H1 (cell line): ENCODE measurements around the gene FOXI1. TPM values are rescaled to one million over a fixed set of nuclear protein-coding genes. Genes with fewer than 3 reads are reported as not detected.

Experiments
- CTCF ChIA-PET: fragments of 300-600 bp; sonication (Branson Sonifier 250); formaldehyde crosslinking; loops from one replicate; lab custom pipeline; 2021; ENCODE audit not compliant: partially characterized antibody; lab: Charles Lee
- POLR2A ChIA-PET: fragments of 300-600 bp; sonication (Branson Sonifier 250); formaldehyde crosslinking; loops from one replicate; lab custom pipeline; 2021; ENCODE audit warnings: inconsistent platforms; ENCODE audit not compliant: partially characterized antibody; lab: Charles Lee
- DNase-seq, 2 experiments: peaks; one replicate each; pipeline versions ENCODE4 v3.0.0 to v3.0.0-alpha.2; 2010 to 2022; ENCODE audit warnings: low spot score in 2 of 2, low read depth in 1 of 2, mixed read lengths in 1 of 2
- FAIRE-seq: peaks from 2 replicates; lab custom pipeline; 2011; peaks lifted over from hg19 to GRCh38; lab: Jason Lieb, UNC
- H2AFZ ChIP-seq: 2 replicates; pipeline ENCODE4 v1.8.1; 2012; ENCODE audit warnings: low read length, inconsistent platforms
- H2AK5ac ChIP-seq: 2 replicates; pipeline ENCODE4 v1.6.1; 2013; ENCODE audit warnings: low read depth, low read length
- H2BK120ac ChIP-seq: replicated peaks from 2 replicates; pipeline ENCODE3; 2013; ENCODE audit warnings: low read depth, low read length, inconsistent platforms
- H2BK12ac ChIP-seq: 2 replicates; pipeline ENCODE4 v1.6.1; 2013; ENCODE audit warnings: low read depth, low read length
- H2BK15ac ChIP-seq: 2 replicates; pipeline ENCODE4 v1.6.1; 2013; ENCODE audit warnings: low read length
- H2BK20ac ChIP-seq: 2 replicates; pipeline ENCODE4 v1.6.1; 2013; ENCODE audit warnings: low read length
- H2BK5ac ChIP-seq: 2 replicates; pipeline ENCODE4 v1.6.1; 2013; ENCODE audit warnings: low read depth, low read length
- H3K14ac ChIP-seq: 2 replicates; pipeline ENCODE4 v1.6.1; 2013; ENCODE audit warnings: inconsistent platforms; ENCODE audit not compliant: insufficient read length
- H3K18ac ChIP-seq: 2 replicates; pipeline ENCODE4 v1.6.1; 2013; ENCODE audit warnings: low read length; ENCODE audit errors: extremely low read depth
- H3K23ac ChIP-seq: 2 replicates; pipeline ENCODE4 v1.6.1; 2013; ENCODE audit warnings: inconsistent platforms; ENCODE audit not compliant: insufficient read length
- H3K23me2 ChIP-seq: 2 replicates; pipeline ENCODE4 v1.6.1; 2013; ENCODE audit warnings: low read depth, low read length
- H3K27ac ChIP-seq: 2 replicates; pipeline ENCODE4 v1.6.1; 2011; ENCODE audit warnings: low read depth, low read length, inconsistent platforms
- H3K27me3 ChIP-seq, 4 experiments: replicated peaks in 1 of 4; 1 replicate in 1 of 4; 2 replicates in 3 of 4; pipeline versions ENCODE4 v1.6.1 to v1.8.1; 2011 to 2013; ENCODE audit warnings: low read length in 3 of 4, mild to moderate bottlenecking in 3 of 4, inconsistent platforms in 2 of 4, mixed read lengths in 2 of 4, moderate library complexity in 1 of 4; ENCODE audit not compliant: control insufficient read depth in 3 of 4, insufficient read depth in 3 of 4; ENCODE audit errors: extremely low read depth in 1 of 4
- H3K36me3 ChIP-seq, 4 experiments: 2 replicates each; pipeline versions ENCODE4 v1.6.1 to v1.8.1; 2011 to 2013; ENCODE audit warnings: mild to moderate bottlenecking in 4 of 4, low read length in 3 of 4, moderate library complexity in 2 of 4, control low read depth in 1 of 4, inconsistent platforms in 1 of 4; ENCODE audit not compliant: insufficient read depth in 4 of 4, control insufficient read depth in 2 of 4
- H3K4ac ChIP-seq: replicated peaks from 2 replicates; pipeline ENCODE3; 2013; ENCODE audit warnings: low read length, low read depth, mixed read lengths, inconsistent platforms; ENCODE audit not compliant: insufficient read length
- H3K4me1 ChIP-seq, 4 experiments: replicated peaks in 1 of 4; 1 replicate in 1 of 4; 2 replicates in 3 of 4; pipeline versions ENCODE4 v1.6.1 to v1.8.1; 2011 to 2013; ENCODE audit warnings: low read length in 3 of 4, inconsistent platforms in 2 of 4, mixed read lengths in 1 of 4; ENCODE audit not compliant: insufficient read depth in 4 of 4, control insufficient read depth in 3 of 4
- H3K4me2 ChIP-seq, 2 experiments: 2 replicates each; pipeline versions ENCODE4 v1.6.1 to v1.8.1; 2011 to 2013; ENCODE audit warnings: low read depth in 2 of 2, low read length in 2 of 2, control low read depth in 1 of 2, inconsistent platforms in 1 of 2, mild to moderate bottlenecking in 1 of 2; ENCODE audit not compliant: insufficient read depth in 1 of 2
- H3K4me3 ChIP-seq, 4 experiments: fragments of 200-600, 300-600 bp in 1 of 4; sonication (generic), shearing (Covaris generic), sonication (Bioruptor Twin) in 1 of 4; 2 replicates each; pipeline versions ENCODE4 v1.5.1 to v1.8.1; 2011 to 2016; ENCODE audit warnings: low read length in 4 of 4, low read depth in 3 of 4, control low read depth in 2 of 4, inconsistent platforms in 2 of 4, mild to moderate bottlenecking in 2 of 4, mixed read lengths in 1 of 4, moderate library complexity in 1 of 4; ENCODE audit not compliant: insufficient read depth in 2 of 4; ENCODE audit errors: extremely low read depth in 1 of 4
- H3K56ac ChIP-seq: replicated peaks from 2 replicates; pipeline ENCODE3; 2013; ENCODE audit warnings: low read depth, mild to moderate bottlenecking, mixed read lengths, low read length, inconsistent platforms; ENCODE audit not compliant: insufficient read length
- H3K79me1 ChIP-seq: 2 replicates; pipeline ENCODE4 v1.6.1; 2013; ENCODE audit warnings: low read depth, low read length, control low read depth
- H3K79me2 ChIP-seq, 2 experiments: 2 replicates each; pipeline versions ENCODE4 v1.6.1 to v1.8.1; 2012 to 2013; ENCODE audit warnings: low read length in 2 of 2, mild to moderate bottlenecking in 2 of 2, inconsistent platforms in 1 of 2; ENCODE audit not compliant: insufficient read depth in 2 of 2, control insufficient read depth in 1 of 2
- H3K9ac ChIP-seq, 4 experiments: replicated peaks in 1 of 4; 1 replicate in 1 of 4; 2 replicates in 3 of 4; pipeline versions ENCODE4 v1.6.1 to v1.8.1; 2011 to 2013; ENCODE audit warnings: low read depth in 3 of 4, low read length in 3 of 4, control low read depth in 2 of 4, mild to moderate bottlenecking in 2 of 4, moderate library complexity in 2 of 4, inconsistent platforms in 1 of 4; ENCODE audit errors: extremely low read depth in 1 of 4
- H3K9me3 ChIP-seq, 2 experiments: 2 replicates each; pipeline versions ENCODE4 v1.6.1 to v1.8.1; 2012 to 2013; ENCODE audit warnings: mild to moderate bottlenecking in 2 of 2, moderate library complexity in 2 of 2, control low read depth in 1 of 2, inconsistent platforms in 1 of 2, low read depth in 1 of 2, low read length in 1 of 2, mixed read lengths in 1 of 2; ENCODE audit not compliant: insufficient read depth in 2 of 2
- H4K20me1 ChIP-seq, 2 experiments: replicated peaks in 1 of 2; 2 replicates each; pipeline versions ENCODE3 to v1.8.1; 2011 to 2013; ENCODE audit warnings: inconsistent platforms in 2 of 2, low read length in 2 of 2, mild to moderate bottlenecking in 1 of 2; ENCODE audit not compliant: insufficient read depth in 2 of 2, control insufficient read depth in 1 of 2
- H4K5ac ChIP-seq: 2 replicates; pipeline ENCODE4 v1.6.1; 2013; ENCODE audit warnings: low read length, low read depth, mixed read lengths, inconsistent platforms; ENCODE audit not compliant: insufficient read length
- H4K8ac ChIP-seq: 2 replicates; pipeline ENCODE4 v1.8.0; 2013; ENCODE audit warnings: mild to moderate bottlenecking, moderate library complexity, low read length, inconsistent platforms; ENCODE audit not compliant: insufficient read depth; ENCODE audit errors: extremely low read depth
- H4K91ac ChIP-seq: replicated peaks from 2 replicates; pipeline ENCODE3; 2013; ENCODE audit warnings: low read length, mixed read lengths, inconsistent platforms; ENCODE audit not compliant: insufficient read length
- BACH1 ChIP-seq: IDR thresholded peaks from 2 replicates; pipeline ENCODE4 v1.6.1; 2012; ENCODE audit warnings: low read length, improper control_type of control experiment
- HDAC2 ChIP-seq, 2 experiments: fragments of 300-600 bp in 1 of 2; sonication (generic) in 1 of 2; IDR thresholded peaks; 2 replicates each; pipeline ENCODE4 v1.6.1; 2011 to 2012; ENCODE audit warnings: low read depth in 2 of 2, low read length in 2 of 2, mild to moderate bottlenecking in 2 of 2, moderate library complexity in 2 of 2, borderline replicate concordance in 1 of 2, inconsistent platforms in 1 of 2
- RBBP5 ChIP-seq: IDR thresholded peaks from 2 replicates; pipeline ENCODE4 v1.7.1; 2012; ENCODE audit warnings: low read depth, mild to moderate bottlenecking, inconsistent platforms, low read length, moderate library complexity, borderline replicate concordance
- RXRA ChIP-seq: IDR thresholded peaks from 2 replicates; pipeline ENCODE4 v1.6.1; 2011; ENCODE audit warnings: low read depth, mild to moderate bottlenecking, low read length, moderate library complexity; ENCODE audit not compliant: insufficient read depth
- WGBS, 2 experiments: shearing (Covaris generic) in 1 of 2; methylation state at CpG; one replicate each; pipeline versions ENCODE4 v1.1.6 to v1.1.7; 2013 to 2015; ENCODE audit warnings: low lambda C conversion rate in 2 of 2, mixed read lengths in 2 of 2, inconsistent platforms in 1 of 2, low coverage in 1 of 2, missing lambda C conversion rate in 1 of 2; ENCODE audit not compliant: insufficient replicate concordance in 2 of 2, insufficient coverage in 1 of 2, insufficient read length in 1 of 2; ENCODE audit errors: extremely low coverage in 1 of 2, missing lambda C conversion rate in 1 of 2; 5-methylcytosine and 5-hydroxymethylcytosine counted together
- polyA plus RNA-seq, 7 experiments: library from polyadenylated mRNA; depleted of rRNA in 3 of 7; stranded (reverse) in 5 of 7; unstranded in 2 of 7; fragments of >200 nt in 5 of 7; fragments of 200-250 nt in 2 of 7; gene quantifications; 1 replicate in 5 of 7; 2 replicates in 1 of 7; 4 replicates in 1 of 7; pipeline versions ENCODE4 v1.2.1 to v1.2.3, GENCODE V29; 2011 to 2013; ENCODE audit warnings: missing spikeins in 2 of 7, mixed read lengths in 2 of 7
- total RNA-seq: library from RNA; stranded (reverse); fragmentation: NEBNext Ultra II Directional; extraction: Animal tissue kit (Norgen Biotek cat#: 25700); gene quantifications from 2 replicates; pipeline ENCODE4 v1.2.1, GENCODE V29; 2021
- TF ChIP-seq, protein P1 (sequence below): IDR thresholded peaks from 2 replicates; pipeline ENCODE4 v1.6.1; 2012; ENCODE audit warnings: low read length, inconsistent platforms
- TF ChIP-seq, protein P2 (sequence below): IDR thresholded peaks from 2 replicates; pipeline ENCODE4 v1.6.1; 2012; ENCODE audit warnings: inconsistent platforms

FOXI1 gene
- total and polyA plus RNA-seq, 2 of the 8 experiments (the other 6 are each of a cell fraction or from before 2014, with no cell fraction given) = not detected

DNA sequence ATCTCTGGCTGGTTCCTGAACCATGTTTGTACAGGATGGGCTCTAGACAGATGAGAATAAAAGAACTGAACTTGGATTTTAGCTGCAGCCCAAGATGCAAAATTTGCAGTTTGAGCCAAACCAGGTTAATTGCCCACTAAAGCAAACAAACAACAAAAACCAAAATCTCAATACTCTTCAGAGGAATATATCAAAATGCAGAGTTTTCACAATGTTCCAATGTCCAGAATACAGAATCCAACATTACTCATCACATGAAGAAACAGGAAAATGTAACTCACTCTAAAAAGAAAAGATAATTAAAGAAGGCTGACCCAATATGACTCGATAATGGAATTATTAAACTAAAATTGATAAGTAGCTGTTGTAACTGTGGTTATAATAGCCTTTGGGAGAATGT, 20.4 kb downstream of the FOXI1 start:
- Histone ChIP-seq H2BK15ac (no peak overlapping the region), H2AK5ac (no peak overlapping the region), H3K9ac (no peak overlapping the region), H3K4me1 (no peaks in the 10 kb centered on the region), H3K23me2 (no peaks in the 10 kb centered on the region), H2BK5ac (no peak overlapping the region), H3K27me3 (no peaks in the 10 kb centered on the region), H3K14ac (no peak overlapping the region), H3K27ac (no peak overlapping the region), H3K9me3 (no peaks in the 10 kb centered on the region), H3K56ac (no peak overlapping the region), H3K79me2 (no peaks in the 10 kb centered on the region), H3K4me2 (no peak overlapping the region), H2BK120ac (no peak overlapping the region), H3K36me3 (no peaks in the 10 kb centered on the region; a peak in 1 of 8 replicates), H2AFZ (no peak overlapping the region), H4K8ac (no peak overlapping the region), H4K91ac (no peak overlapping the region), H3K79me1 (no peaks in the 10 kb centered on the region), H3K23ac (no peak overlapping the region), H4K5ac (no peak overlapping the region), H3K18ac (no peak overlapping the region), H4K20me1 (no peaks in the 10 kb centered on the region), H2BK20ac (no peak overlapping the region), H2BK12ac (no peak overlapping the region), H3K4ac (no peak overlapping the region), H3K4me3 (no peak overlapping the region)
- no peak for FAIRE-seq
- no peak for DNase-seq
- WGBS, 2 experiments = 100% methylated on average over 1 of the region's 1 CpG; no CpG with 5 or more reads in 1 of the 2 experiments
- TF ChIP-seq BACH1 (no peak), HDAC2 (IDR thresholded peaks at IDR 0.05; ENCODE audit: borderline replicate concordance in 1 of 2, low read depth in 2 of 2, low read length in 2 of 2) (no peak), RBBP5 (no peak), RXRA (no peak)
- TF ChIP-seq, protein P1, sequence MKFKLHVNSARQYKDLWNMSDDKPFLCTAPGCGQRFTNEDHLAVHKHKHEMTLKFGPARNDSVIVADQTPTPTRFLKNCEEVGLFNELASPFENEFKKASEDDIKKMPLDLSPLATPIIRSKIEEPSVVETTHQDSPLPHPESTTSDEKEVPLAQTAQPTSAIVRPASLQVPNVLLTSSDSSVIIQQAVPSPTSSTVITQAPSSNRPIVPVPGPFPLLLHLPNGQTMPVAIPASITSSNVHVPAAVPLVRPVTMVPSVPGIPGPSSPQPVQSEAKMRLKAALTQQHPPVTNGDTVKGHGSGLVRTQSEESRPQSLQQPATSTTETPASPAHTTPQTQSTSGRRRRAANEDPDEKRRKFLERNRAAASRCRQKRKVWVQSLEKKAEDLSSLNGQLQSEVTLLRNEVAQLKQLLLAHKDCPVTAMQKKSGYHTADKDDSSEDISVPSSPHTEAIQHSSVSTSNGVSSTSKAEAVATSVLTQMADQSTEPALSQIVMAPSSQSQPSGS = no peak
- TF ChIP-seq, protein P2, sequence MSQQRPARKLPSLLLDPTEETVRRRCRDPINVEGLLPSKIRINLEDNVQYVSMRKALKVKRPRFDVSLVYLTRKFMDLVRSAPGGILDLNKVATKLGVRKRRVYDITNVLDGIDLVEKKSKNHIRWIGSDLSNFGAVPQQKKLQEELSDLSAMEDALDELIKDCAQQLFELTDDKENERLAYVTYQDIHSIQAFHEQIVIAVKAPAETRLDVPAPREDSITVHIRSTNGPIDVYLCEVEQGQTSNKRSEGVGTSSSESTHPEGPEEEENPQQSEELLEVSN = no peak
- ChIA-PET POLR2A (no interaction called here), CTCF (interaction anchor here (0.7 kb wide), 1 partner anchor 10 kb away, joined by 3 read pairs; no protein-coding TSS in a partner anchor)
